HCT116 (cell line): ENCODE data around the gene CPSF7. TPM values are rescaled to one million over a fixed set of nuclear protein-coding genes. Genes with fewer than 3 reads are reported as not detected.

Experiments used
- ATAC-seq: fragments of 200-7000 bp; cut with Tn5 transposase; 2 replicates; pipeline ENCODE4 v1.9.1; 2020; ENCODE audit warnings: mild to moderate bottlenecking, moderate library complexity
- BruUV-seq: library from RNA; stranded (reverse); fragments of 400-500 nt; replicated peaks from 2 replicates; lab custom pipeline; 2021; lab: Mats Ljungman, UMichigan
- CTCF ChIA-PET: fragments of 300-600 bp; sonication (Branson Sonifier 250); formaldehyde crosslinking; loops from one replicate; lab custom pipeline; 2021; ENCODE audit warnings: antibody characterized with exemption; lab: Charles Lee
- POLR2A ChIA-PET: fragments of 300-600, 350-600 bp; sonication (Branson Sonifier 250); formaldehyde crosslinking; loops from one replicate; lab custom pipeline; 2021; ENCODE audit warnings: antibody characterized with exemption; lab: Charles Lee
- RAD21 ChIA-PET, 2 experiments: fragments of 300-600 bp; sonication (Branson Sonifier 250); formaldehyde crosslinking; loops; one replicate each; lab custom pipeline; 2023; ENCODE audit warnings: low total read pairs in 2 of 2; ENCODE audit not compliant: uncharacterized antibody in 2 of 2, unreplicated experiment in 2 of 2, low non-redundant PET in 1 of 2; lab: Charles Lee
- DNase-seq: peaks from one replicate; pipeline ENCODE4 v3.0.0-alpha.2; 2010; ENCODE audit warnings: low read depth, low spot score
- H2AFZ ChIP-seq: fragments of 200-600 bp; shearing (Covaris generic), sonication (generic); 2 replicates; pipeline ENCODE4 v1.6.1; 2017; ENCODE audit warnings: low read depth, mixed run types, mixed read lengths, antibody characterized with exemption, low read length; ENCODE audit not compliant: poor library complexity, severe bottlenecking
- H3K27ac ChIP-seq: 2 replicates; pipeline ENCODE4 v1.5.1; 2012; ENCODE audit warnings: low read depth, low read length
- H3K27me3 ChIP-seq: fragments of 200-600 bp; sonication (generic); 2 replicates; pipeline ENCODE4 v1.6.1; 2016; ENCODE audit warnings: mixed run types, low read length, mixed read lengths; ENCODE audit not compliant: insufficient read depth
- H3K36me3 ChIP-seq, 2 experiments: fragments of 200-500 bp in 1 of 2; fragments of 200-600 bp in 1 of 2; sonication (Bioruptor generic) in 1 of 2; sonication (generic) in 1 of 2; 2 replicates each; pipeline versions ENCODE4 v1.5.1 to v1.6.1; 2014 to 2016; ENCODE audit warnings: low read length in 2 of 2, inconsistent platforms in 1 of 2, mixed read lengths in 1 of 2, mixed run types in 1 of 2; ENCODE audit not compliant: insufficient read depth in 2 of 2, control insufficient read depth in 1 of 2
- H3K4me1 ChIP-seq, 2 experiments: fragments of 200-600 bp in 1 of 2; sonication (generic) in 1 of 2; 2 replicates each; pipeline versions ENCODE4 v1.5.1 to v1.6.1; 2012 to 2017; ENCODE audit warnings: low read length in 2 of 2, inconsistent platforms in 1 of 2, mild to moderate bottlenecking in 1 of 2, mixed read lengths in 1 of 2, mixed run types in 1 of 2, moderate library complexity in 1 of 2; ENCODE audit not compliant: insufficient read depth in 2 of 2, control insufficient read depth in 1 of 2
- H3K4me2 ChIP-seq: fragments of 200-600 bp; sonication (generic); 2 replicates; pipeline ENCODE4 v1.6.1; 2017; ENCODE audit warnings: mixed run types, low read length, mixed read lengths
- H3K4me3 ChIP-seq, 2 experiments: fragments of 200-600 bp in 1 of 2; sonication (generic) in 1 of 2; replicated peaks in 1 of 2; 2 replicates each; pipeline ENCODE4 v1.5.1; 2011 to 2016; ENCODE audit warnings: low read length in 2 of 2, control low read depth in 1 of 2, low read depth in 1 of 2, mild to moderate bottlenecking in 1 of 2, mixed read lengths in 1 of 2, mixed run types in 1 of 2
- H3K79me2 ChIP-seq: fragments of 200-600 bp; sonication (generic); 2 replicates; pipeline ENCODE4 v1.6.1; 2017; ENCODE audit warnings: mild to moderate bottlenecking, mixed run types, low read length, moderate library complexity, mixed read lengths; ENCODE audit not compliant: insufficient read depth
- H3K9ac ChIP-seq: fragments of 200-600 bp; sonication (generic); 2 replicates; pipeline ENCODE4 v1.6.1; 2016; ENCODE audit warnings: low read length, mixed read lengths
- H3K9me2 ChIP-seq: fragments of 200-600 bp; sonication (generic), shearing (Covaris generic); 2 replicates; pipeline ENCODE4 v1.6.1; 2017; ENCODE audit warnings: mixed run types, mild to moderate bottlenecking, moderate library complexity; ENCODE audit not compliant: insufficient read depth
- H3K9me3 ChIP-seq, 2 experiments: fragments of 200-500 bp in 1 of 2; fragments of 200-600 bp in 1 of 2; sonication (Bioruptor generic) in 1 of 2; sonication (generic) in 1 of 2; 2 replicates each; pipeline ENCODE4 v1.6.1; 2014 to 2017; ENCODE audit warnings: low read length in 2 of 2, mixed read lengths in 2 of 2, inconsistent platforms in 1 of 2, low read depth in 1 of 2, mild to moderate bottlenecking in 1 of 2, mixed run types in 1 of 2, moderate library complexity in 1 of 2; ENCODE audit not compliant: control insufficient read depth in 1 of 2, insufficient read depth in 1 of 2
- H4K20me1 ChIP-seq: fragments of 200-600 bp; sonication (generic), shearing (Covaris generic); 2 replicates; pipeline ENCODE4 v1.6.1; 2017; ENCODE audit warnings: mixed run types, mild to moderate bottlenecking, moderate library complexity; ENCODE audit not compliant: insufficient read depth
- ELF1 ChIP-seq: IDR thresholded peaks from 2 replicates; pipeline ENCODE4 v1.6.1; 2012; ENCODE audit warnings: low read depth, borderline replicate concordance
- EZH2 ChIP-seq: fragments of 200-600 bp; sonication (generic); IDR thresholded peaks from 2 replicates; pipeline ENCODE4 v1.6.1; 2017; ENCODE audit warnings: antibody characterized with exemption, mixed run types
- FOSL1 ChIP-seq: IDR thresholded peaks from 2 replicates; pipeline ENCODE4 v1.6.1; 2012; ENCODE audit warnings: low read depth
- POLR2A ChIP-seq: IDR thresholded peaks from 2 replicates; pipeline ENCODE4 v1.7.0; 2011; ENCODE audit warnings: borderline replicate concordance; ENCODE audit not compliant: insufficient read depth, insufficient read length; ENCODE audit errors: extremely low read depth
- POLR2AphosphoS5 ChIP-seq: IDR thresholded peaks from 2 replicates; pipeline ENCODE4 v1.6.1; 2011; ENCODE audit warnings: mild to moderate bottlenecking, low read depth, low read length, moderate library complexity
- SIN3A ChIP-seq: IDR thresholded peaks from 2 replicates; pipeline ENCODE4 v1.6.1; 2012; ENCODE audit warnings: low read depth
- SP1 ChIP-seq: IDR thresholded peaks from 2 replicates; pipeline ENCODE4 v1.6.1; 2012; ENCODE audit warnings: low read depth
- SRF ChIP-seq: IDR thresholded peaks from 2 replicates; pipeline ENCODE4 v1.6.1; 2012; ENCODE audit warnings: low read depth
- TCF7L2 ChIP-seq: IDR thresholded peaks from 2 replicates; pipeline ENCODE4 v1.7.0; 2011; ENCODE audit warnings: borderline replicate concordance, inconsistent platforms; ENCODE audit not compliant: insufficient read depth, insufficient read length; ENCODE audit errors: extremely low read depth
- ZFX ChIP-seq: fragments of 450-650 bp; IDR thresholded peaks from 2 replicates; pipeline ENCODE4 v1.6.1; 2017
- ZNF274 ChIP-seq: fragments of 200-500 bp; sonication (Bioruptor generic); IDR thresholded peaks from 2 replicates; pipeline ENCODE4 v1.6.1; 2014; ENCODE audit warnings: mild to moderate bottlenecking, low read depth, low read length, inconsistent platforms
- intact Hi-C: fragments of 100-400 bp; cut with micrococcal nuclease; formaldehyde crosslinking; loops from 2 replicates; pipeline ENCODE4 v1.10.0; 2022
- total RNA-seq: library from RNA; stranded (reverse); gene quantifications from one replicate; pipeline ENCODE4 v1.2.1, GENCODE V29; 2021; ENCODE audit not compliant: unreplicated experiment
- TF ChIP-seq, protein P1 (sequence below), 3 experiments: fragments of 200-600 bp in 1 of 3; sonication (generic) in 1 of 3; IDR thresholded peaks in 2 of 3; conservative IDR thresholded peaks in 1 of 3; 2 replicates each; pipeline ENCODE4 v1.5.1; 2012 to 2017; ENCODE audit warnings: low read depth in 2 of 3, low read length in 2 of 3, antibody characterized with exemption in 1 of 3, borderline replicate concordance in 1 of 3, control low read depth in 1 of 3, mild to moderate bottlenecking in 1 of 3, mixed read lengths in 1 of 3, mixed run types in 1 of 3, moderate library complexity in 1 of 3; ENCODE audit not compliant: insufficient read depth in 1 of 3
- TF ChIP-seq, protein P2 (sequence below): IDR thresholded peaks from 2 replicates; pipeline ENCODE4 v1.6.1; 2011; ENCODE audit warnings: mild to moderate bottlenecking, low read length, moderate library complexity; ENCODE audit not compliant: insufficient replicate concordance; ENCODE audit errors: extremely low read depth
- TF ChIP-seq, protein P3 (sequence below): IDR thresholded peaks from 2 replicates; pipeline ENCODE4 v1.6.1; 2012
- TF ChIP-seq, protein P4 (sequence below): IDR thresholded peaks from 2 replicates; pipeline ENCODE4 v1.6.1; 2012; ENCODE audit warnings: low read depth
- TF ChIP-seq, protein P5 (sequence below): IDR thresholded peaks from 2 replicates; pipeline ENCODE4 v1.6.1; 2012

Gene CPSF7
- total RNA-seq, 1 experiment from 2014 or later = 110 TPM

DNA sequence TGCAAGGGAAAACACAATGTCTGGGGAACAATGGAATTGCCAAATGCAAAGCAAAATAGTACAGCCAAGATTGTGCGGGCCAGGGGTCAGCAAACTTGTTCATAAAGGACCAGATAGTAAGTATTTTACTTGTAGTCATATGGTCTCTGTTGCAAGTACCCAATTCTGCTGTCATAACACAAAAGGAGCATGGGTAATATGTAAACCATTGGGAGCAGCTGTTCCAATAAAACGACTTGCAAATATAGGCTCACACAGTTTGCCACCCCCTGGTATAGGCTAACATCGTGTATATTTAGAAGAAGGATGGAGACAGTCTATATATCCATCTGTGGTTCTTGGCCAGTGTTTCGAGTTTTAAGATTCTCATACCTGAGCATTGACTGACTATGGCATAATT, 15.7 kb upstream of the CPSF7 start (continued):
- TF ChIP-seq POLR2AphosphoS5 (no peak), ZFX (no peak)

DNA sequence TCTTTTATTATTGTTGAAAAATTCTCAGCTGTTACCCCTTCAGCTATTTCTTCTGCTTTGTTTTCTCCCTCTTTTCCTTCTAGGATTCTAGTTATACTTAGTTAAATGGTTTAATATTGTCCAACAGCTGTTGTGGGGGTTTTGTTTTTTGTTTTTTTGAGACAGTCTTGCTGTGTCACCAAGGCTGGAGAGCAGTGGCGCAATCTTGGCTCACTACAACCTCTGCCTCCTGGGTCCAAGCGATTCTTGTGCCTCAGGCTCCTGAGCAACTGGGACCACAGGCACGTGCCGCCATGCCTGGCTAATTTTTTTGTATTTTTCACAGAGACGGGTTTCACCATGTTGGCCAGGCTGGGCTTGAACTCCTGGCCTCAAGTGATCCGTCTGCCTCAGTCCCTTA, 12.8 kb upstream of the CPSF7 start:
- POLR2A ChIA-PET = interaction anchor here (1.4 kb wide), 1 partner anchor 13 kb away, joined by 3 read pairs; the partner anchor contains the start of genes CPSF7 and SDHAF2
- Histone ChIP-seq H3K9ac (no peak overlapping the region), H3K79me2 (peaks cover 73% of the 10 kb centered on the region), H3K4me3 (no peak overlapping the region), H3K4me1 (peaks cover 0 to 8% of the 10 kb centered on the region in 2 experiments; a peak in 2 of 4 replicates), H4K20me1 (peaks cover 1% of the 10 kb centered on the region; the same call in 1 of the 2 replicates), H3K27ac (no peak overlapping the region), H3K4me2 (no peak overlapping the region), H2AFZ (no peak overlapping the region), H3K36me3 (peaks cover 30 to 46% of the 10 kb centered on the region in 2 experiments), H3K9me3 (no peaks in the 10 kb centered on the region), H3K27me3 (no peaks in the 10 kb centered on the region), H3K9me2 (no peaks in the 10 kb centered on the region)
- DNase-seq (no peak), ATAC-seq (no peak)
- RAD21 ChIA-PET = no interaction called here
- intact Hi-C loops = no loop called here
- no TSS peak for BruUV-seq
- CTCF ChIA-PET = no interaction called here
- TF ChIP-seq FOSL1 = no peak
- no peak for TF ChIP-seq SRF
- TF ChIP-seq, protein P1, sequence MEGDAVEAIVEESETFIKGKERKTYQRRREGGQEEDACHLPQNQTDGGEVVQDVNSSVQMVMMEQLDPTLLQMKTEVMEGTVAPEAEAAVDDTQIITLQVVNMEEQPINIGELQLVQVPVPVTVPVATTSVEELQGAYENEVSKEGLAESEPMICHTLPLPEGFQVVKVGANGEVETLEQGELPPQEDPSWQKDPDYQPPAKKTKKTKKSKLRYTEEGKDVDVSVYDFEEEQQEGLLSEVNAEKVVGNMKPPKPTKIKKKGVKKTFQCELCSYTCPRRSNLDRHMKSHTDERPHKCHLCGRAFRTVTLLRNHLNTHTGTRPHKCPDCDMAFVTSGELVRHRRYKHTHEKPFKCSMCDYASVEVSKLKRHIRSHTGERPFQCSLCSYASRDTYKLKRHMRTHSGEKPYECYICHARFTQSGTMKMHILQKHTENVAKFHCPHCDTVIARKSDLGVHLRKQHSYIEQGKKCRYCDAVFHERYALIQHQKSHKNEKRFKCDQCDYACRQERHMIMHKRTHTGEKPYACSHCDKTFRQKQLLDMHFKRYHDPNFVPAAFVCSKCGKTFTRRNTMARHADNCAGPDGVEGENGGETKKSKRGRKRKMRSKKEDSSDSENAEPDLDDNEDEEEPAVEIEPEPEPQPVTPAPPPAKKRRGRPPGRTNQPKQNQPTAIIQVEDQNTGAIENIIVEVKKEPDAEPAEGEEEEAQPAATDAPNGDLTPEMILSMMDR (IDR thresholded peaks at IDR 0.05 in 2 of 3, conservative IDR thresholded peaks at IDR 0.05 in 1 of 3; ENCODE audit: borderline replicate concordance in 1 of 3, insufficient read depth in 1 of 3, low read depth in 2 of 3, low read length in 2 of 3) = no peak
- no peak for TF ChIP-seq SIN3A
- TF ChIP-seq SP1 = no peak
- no peak for TF ChIP-seq TCF7L2
- TF ChIP-seq, protein P2, sequence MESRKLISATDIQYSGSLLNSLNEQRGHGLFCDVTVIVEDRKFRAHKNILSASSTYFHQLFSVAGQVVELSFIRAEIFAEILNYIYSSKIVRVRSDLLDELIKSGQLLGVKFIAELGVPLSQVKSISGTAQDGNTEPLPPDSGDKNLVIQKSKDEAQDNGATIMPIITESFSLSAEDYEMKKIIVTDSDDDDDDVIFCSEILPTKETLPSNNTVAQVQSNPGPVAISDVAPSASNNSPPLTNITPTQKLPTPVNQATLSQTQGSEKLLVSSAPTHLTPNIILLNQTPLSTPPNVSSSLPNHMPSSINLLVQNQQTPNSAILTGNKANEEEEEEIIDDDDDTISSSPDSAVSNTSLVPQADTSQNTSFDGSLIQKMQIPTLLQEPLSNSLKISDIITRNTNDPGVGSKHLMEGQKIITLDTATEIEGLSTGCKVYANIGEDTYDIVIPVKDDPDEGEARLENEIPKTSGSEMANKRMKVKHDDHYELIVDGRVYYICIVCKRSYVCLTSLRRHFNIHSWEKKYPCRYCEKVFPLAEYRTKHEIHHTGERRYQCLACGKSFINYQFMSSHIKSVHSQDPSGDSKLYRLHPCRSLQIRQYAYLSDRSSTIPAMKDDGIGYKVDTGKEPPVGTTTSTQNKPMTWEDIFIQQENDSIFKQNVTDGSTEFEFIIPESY = no peak
- TF ChIP-seq, protein P3, sequence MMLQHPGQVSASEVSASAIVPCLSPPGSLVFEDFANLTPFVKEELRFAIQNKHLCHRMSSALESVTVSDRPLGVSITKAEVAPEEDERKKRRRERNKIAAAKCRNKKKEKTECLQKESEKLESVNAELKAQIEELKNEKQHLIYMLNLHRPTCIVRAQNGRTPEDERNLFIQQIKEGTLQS = no peak
- TF ChIP-seq ELF1 = no peak
- TF ChIP-seq EZH2 = no peak
- no peak for TF ChIP-seq ZNF274
- no peak for TF ChIP-seq POLR2A
- TF ChIP-seq POLR2AphosphoS5 = no peak
- TF ChIP-seq, protein P4, sequence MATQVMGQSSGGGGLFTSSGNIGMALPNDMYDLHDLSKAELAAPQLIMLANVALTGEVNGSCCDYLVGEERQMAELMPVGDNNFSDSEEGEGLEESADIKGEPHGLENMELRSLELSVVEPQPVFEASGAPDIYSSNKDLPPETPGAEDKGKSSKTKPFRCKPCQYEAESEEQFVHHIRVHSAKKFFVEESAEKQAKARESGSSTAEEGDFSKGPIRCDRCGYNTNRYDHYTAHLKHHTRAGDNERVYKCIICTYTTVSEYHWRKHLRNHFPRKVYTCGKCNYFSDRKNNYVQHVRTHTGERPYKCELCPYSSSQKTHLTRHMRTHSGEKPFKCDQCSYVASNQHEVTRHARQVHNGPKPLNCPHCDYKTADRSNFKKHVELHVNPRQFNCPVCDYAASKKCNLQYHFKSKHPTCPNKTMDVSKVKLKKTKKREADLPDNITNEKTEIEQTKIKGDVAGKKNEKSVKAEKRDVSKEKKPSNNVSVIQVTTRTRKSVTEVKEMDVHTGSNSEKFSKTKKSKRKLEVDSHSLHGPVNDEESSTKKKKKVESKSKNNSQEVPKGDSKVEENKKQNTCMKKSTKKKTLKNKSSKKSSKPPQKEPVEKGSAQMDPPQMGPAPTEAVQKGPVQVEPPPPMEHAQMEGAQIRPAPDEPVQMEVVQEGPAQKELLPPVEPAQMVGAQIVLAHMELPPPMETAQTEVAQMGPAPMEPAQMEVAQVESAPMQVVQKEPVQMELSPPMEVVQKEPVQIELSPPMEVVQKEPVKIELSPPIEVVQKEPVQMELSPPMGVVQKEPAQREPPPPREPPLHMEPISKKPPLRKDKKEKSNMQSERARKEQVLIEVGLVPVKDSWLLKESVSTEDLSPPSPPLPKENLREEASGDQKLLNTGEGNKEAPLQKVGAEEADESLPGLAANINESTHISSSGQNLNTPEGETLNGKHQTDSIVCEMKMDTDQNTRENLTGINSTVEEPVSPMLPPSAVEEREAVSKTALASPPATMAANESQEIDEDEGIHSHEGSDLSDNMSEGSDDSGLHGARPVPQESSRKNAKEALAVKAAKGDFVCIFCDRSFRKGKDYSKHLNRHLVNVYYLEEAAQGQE = no peak
- TF ChIP-seq, protein P5, sequence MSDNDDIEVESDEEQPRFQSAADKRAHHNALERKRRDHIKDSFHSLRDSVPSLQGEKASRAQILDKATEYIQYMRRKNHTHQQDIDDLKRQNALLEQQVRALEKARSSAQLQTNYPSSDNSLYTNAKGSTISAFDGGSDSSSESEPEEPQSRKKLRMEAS = no peak
